ENCODE results near the gene MYO1A.

MYO1A gene

DNA sequence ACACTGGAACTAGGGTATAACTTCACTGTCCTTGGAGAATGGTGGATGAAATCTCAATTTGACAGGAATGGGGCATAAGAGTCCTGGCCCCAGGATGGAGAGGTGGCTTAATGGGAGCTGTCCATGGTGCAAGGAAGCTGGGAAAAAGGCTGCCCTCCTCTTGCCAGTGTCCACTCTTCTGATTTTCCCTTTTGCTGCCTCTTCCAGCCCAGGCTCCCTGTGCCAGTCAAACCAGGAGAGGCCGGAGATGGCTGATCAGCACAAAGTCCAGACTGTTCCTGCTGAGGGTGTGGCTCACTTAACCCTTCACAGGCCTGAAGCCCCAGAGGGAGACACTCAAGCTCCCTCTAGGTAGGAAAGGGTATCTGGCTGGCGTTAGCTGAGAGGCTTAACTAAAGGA is at the start of gene MYO1A:
Gene MYO1A, minus strand, starts transcription at position 240 of the 400 bp plus-strand sequence. CDS start 1,806 bp downstream, outside the sequence.
- no peak for DNase-seq

- DNase-seq = no peak
Observed at GRCh38 chr12:57099047-57099714, 49.3 kb upstream of the MYO1A start.

DNA sequence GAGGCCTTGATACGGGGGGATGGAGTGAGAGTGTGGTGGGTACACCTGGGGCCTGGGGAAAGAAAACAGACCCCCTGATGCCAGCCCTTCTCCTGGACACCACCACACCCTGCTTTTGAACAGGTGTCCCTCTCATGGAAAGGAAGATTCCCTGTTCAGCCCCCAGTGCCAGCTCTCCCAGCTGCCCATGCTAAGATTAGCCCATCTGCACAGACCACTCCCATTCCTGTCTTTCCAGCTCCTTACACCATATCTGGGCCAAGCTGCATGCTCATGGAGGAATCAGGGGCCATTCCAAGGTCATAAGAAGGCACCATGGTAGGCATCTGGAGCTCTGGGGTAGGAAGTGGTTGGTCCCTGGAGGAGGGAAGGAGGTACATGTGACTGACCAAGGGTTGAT is 48.6 kb upstream of the MYO1A start:
- DNase-seq = no peak

- no peak for DNase-seq
Observed at GRCh38 chr12:57097554-57097835, 47.6 kb upstream of the MYO1A start.

DNA sequence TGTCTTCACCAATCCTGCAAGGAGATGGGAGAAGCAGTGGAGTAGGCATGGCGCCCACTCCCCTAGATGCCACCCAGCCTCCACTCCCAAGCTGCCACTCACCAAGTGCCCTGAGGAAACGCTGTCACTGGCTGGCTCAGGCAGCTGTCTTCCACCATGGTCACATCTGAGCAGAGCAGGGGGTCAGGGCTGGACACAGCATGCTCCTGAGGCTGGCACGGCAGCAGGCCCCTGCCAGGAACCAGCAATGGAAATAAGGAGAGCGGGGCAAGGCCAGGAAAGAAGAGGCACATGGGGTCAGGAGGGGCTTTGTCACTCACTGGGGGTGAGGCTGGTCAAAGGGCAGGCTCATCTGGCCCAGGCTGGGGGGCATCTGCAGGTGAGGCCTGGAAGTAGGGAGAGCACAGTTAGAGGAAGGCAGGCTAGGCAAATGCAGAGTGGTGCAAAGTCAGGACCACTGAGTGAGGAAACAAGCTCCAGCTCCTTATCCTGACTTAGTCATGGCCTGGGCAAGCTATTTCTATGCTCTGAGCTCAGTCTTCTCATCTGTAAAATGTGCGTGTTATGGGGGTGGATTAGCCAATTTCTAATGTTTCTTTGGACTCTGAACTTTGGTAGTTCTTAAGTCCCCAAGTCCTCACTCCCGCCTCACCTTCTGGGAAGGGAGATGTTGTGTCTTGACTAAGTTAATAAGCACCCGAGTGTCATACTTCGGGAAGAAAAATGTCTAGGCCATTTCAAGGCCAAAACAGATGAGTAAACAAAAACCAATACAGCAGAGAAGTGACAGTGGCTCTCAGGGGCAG is 47.0 kb upstream of the MYO1A start:
- DNase-seq = no peak

DNA sequence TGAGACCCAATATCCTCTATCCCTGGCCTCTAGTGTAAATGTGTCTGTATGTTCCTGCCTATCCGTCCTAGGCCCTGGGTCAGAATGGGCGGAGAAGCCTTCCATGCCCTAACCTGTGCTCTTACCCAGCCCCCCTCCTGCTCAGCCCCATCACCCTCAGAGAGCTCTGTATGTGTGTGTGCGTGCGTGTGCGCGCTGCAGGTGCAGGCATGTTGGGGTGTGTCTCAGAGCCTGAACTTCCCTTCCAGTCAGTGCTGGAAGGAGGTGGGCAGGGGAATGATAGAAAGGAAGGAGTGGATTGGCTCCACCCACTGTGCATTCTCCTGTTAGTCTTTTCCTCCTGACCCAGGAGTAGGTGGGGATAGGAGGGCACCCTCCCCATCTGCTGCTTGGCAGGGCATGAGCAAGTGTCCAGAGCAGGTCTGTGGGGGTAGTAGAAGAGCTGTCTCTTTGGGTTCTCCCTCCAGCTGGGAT is 46.2 kb upstream of the MYO1A start:
- DNase-seq = no peak

DNA sequence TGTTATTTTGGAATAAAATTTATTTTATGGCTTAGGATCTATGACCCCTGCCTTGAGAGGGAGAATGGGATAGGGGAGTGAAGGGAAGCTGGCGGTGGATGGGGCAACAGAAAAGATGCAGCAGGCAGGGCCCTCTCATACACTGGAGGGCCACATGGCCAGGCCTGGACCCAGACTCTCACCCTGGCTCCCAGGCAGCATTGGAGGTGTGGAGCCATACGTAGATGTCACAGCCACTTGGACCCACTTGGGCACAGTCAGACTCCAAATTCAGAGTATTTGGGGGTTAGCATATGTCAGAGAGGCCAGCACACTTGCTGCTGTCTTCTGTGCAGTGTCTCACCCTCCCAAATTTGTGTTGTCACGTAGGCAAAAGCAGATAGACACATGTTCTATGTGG is 45.5 kb upstream of the MYO1A start:
- no peak for DNase-seq

DNA sequence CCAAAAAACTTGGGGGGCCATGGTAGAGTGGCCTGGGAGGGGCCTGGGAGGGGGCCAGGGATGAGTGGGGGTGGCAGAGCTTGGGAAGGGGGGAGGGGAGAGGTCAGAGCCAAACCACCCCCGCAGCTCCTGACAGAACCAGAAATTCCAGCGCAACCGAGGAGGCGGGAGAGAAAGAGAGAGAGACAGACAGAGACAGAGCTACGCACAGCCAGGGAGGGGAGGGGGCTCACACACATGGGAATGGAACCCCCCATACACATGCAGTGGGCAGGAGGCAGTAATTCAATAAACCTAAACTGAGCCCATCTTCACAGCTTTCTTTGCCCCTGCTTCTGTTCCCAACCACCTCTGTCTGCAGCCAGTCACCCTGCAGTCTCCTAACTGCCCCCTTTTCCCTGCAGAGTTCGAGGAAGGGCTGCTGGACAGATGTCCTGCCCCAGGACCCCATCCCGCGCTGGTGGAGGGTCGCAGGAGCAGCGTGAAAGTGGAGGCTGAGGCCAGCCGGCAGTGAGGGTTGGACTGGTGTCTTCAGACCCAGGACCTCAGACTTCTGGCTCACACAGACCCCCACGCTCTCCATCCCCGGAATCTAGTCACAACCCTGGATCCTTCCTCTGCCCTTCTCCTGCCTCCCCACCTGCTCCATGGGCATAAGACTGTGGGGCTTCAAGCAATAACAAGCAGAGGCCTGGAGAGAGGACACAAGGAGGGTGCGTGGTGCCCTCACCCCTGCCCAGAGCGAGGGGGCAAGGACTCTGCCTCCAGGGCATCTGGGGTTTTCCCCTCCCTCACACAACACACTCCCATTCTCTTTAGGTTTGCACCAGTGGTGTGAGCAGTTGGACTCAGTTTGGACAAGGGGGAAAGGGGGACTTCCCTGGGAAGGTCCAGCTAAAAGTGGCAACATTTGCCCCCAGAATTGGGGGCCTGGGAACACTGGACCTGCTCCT is 44.6 kb upstream of the MYO1A start:
- DNase-seq = no peak

GRCh38 chr12:57093415-57094207 is 43.7 kb upstream of the MYO1A start:
- peak; percentile 78 to 82 for DNase-seq

DNA sequence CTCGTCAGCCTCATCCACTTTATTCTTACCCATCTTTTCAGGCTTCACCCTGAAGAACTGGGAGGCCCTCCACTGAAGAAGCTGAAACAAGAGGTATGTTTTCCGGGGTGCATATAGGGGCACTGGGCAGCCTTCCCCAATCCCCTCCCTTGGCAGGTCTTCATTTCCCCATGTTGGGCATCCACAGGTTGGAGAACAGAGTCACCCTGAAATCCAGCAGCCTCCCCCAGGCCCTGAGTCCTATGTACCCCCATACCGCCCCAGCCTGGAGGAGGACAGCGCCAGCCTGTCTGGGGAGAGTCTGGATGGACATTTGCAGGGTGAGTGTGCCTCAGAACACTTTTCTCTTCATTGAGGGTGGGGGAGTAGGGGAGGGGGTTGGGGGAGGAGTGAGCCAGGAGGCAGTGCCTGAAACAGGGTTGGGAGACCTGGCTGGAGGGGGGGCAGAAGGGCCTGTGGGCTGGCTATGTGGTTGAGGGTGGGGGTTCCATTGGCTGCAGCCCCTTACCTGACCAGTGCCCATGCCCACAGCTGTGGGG is 43.0 kb upstream of the MYO1A start:
- DNase-seq = no peak

DNA sequence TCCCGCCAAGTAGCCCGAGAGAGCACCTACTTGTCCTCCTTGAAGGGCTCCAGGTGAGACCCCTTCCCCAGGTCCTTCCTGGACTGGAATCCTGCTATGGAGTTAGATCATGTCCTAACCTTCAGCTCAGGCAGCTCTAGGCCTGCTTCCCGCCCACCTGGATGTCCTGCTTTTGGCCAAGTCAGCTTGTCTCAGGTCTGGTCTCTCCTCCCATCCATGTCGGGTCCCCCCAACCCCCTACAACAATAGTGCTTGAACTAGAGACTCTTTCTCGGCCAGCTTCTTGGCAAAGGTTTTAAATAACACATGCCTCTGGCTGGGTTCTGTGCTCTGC is 42.6 kb upstream of the MYO1A start:
- DNase-seq = no peak

DNA sequence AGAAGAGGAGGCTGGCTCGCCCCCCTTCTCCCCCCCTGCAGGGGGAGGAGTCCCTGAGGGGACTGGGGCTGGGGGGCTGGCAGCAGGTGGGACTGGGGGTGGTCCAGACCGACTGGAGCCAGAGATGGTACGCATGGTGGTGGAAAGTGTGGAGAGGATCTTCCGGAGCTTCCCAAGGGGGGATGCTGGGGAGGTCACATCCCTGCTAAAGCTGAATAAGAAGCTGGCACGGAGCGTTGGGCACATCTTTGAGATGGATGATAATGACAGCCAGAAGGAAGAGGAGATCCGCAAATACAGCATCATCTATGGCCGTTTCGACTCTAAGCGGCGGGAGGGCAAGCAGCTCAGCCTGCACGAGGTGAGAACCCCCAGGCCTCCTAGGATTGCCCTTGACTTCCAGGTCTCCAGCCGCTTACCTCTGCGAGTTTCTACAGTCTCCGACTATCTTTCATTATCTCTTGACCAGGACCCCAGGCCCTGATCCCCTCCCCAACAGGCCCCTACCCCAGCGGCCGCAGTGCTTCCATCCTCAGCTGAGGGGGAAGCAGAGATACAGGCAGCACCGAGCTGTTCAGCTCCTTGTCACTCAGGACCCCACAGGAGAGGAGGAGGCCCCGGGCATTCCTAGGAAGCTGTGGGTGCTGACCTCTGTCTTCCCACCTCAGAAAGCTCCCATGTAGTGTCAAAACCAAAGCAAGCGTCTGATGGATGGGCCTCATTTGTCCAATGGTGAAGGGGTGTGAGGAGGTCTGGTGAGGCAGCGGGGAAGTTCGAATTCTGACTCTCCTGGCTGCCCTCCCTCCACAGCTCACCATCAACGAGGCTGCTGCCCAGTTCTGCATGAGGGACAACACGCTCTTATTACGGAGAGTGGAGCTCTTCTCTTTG is 42.0 kb upstream of the MYO1A start:
- DNase-seq = no peak

GRCh38 chr12:57090924-57091637 is 41.2 kb upstream of the MYO1A start:
- no peak for DNase-seq

- no peak for DNase-seq
Observed at GRCh38 chr12:57090490-57090889, 40.6 kb upstream of the MYO1A start.

- DNase-seq = peak; percentile 58 to 74
Observed at GRCh38 chr12:57089271-57090245, 39.6 kb upstream of the MYO1A start.

DNA sequence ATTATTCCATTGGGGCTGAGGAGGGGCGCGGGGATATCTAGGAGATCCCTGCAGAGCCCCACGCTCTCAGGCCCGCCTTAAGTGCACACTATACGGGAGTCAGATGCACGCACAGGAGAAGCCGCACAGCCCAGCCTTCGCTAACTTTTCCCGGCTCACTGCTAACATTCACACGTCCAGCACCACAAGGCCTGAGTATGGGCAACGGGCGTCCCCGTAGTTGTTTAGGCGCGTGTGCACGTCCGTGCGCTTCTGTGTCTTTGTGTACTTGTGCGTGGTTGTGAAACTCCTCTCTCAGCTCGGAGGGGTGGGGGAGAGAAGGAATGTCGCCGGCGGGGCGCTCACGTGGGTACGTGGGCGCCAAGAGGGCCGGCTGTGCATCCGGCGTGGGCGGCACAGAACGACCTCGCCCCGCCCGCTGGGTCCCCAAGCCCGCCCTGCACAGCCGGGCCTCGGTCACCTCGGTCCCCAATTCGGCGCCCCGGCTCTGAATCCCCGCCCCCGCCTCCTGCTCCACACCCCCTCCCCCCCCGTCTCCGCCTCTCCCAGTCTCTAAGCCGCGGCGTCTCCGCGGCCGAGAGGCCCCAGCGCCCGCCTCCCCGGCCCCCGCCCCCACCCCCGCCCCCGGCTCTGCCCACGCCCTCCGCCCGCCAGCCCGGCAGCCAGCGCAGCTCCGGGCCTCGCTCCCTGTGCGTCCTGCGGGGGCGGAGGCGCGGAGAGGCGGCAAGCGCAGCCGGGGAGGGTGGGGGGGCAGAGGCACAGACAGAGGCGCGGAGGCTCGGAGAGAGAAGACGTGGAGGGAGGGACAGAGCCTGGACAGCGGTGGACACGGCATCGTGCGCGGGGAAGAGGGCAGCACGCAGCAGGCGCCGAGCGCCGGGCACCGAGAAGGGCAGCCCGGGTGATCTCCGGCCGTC is 38.7 kb upstream of the MYO1A start, which contains the start of gene NAB2:
Gene NAB2, plus strand, starts transcription at position 761 of the 917 bp plus-strand sequence. CDS start 158 bp downstream, outside the sequence.
- peak; percentile 85 to 89 for DNase-seq

GRCh38 chr12:57087691-57088353 is 37.9 kb upstream of the MYO1A start:
- DNase-seq = peak; percentile 82 to 93

Data from stimulated activated CD4-positive, alpha-beta T cell treated with anti-CD3 and anti-CD28 coated beads, Interleukin-4, amount 100 ng/mL, for 4 hours (primary cell).